Progenitor cell of endocrine pancreas (in vitro differentiated cells): Measurements from ENCODE around the gene DRAXIN. TPM values are rescaled to one million over a fixed set of nuclear protein-coding genes. Genes with fewer than 3 reads are reported as not detected.

Source experiments
- DNase-seq: peaks from one replicate; pipeline ENCODE4 v3.0.0; 2021; ENCODE audit warnings: low spot score; ENCODE audit not compliant: unreplicated experiment
- H3K27ac Mint-ChIP-seq: 2 replicates; pipeline ENCODE4 v1.8.0; 2021; ENCODE audit warnings: mild to moderate bottlenecking, moderate library complexity, mixed read lengths
- H3K27me3 Mint-ChIP-seq: 2 replicates; pipeline ENCODE4 v1.8.0; 2021; ENCODE audit warnings: mixed read lengths
- H3K36me3 Mint-ChIP-seq: 2 replicates; pipeline ENCODE4 v1.8.0; 2022; ENCODE audit warnings: mixed read lengths; ENCODE audit not compliant: insufficient read depth
- H3K4me1 Mint-ChIP-seq: 2 replicates; pipeline ENCODE4 v1.8.0; 2021; ENCODE audit warnings: low read depth, mixed read lengths
- H3K4me3 Mint-ChIP-seq: 2 replicates; pipeline ENCODE4 v1.8.0; 2021; ENCODE audit warnings: low read depth, mild to moderate bottlenecking, moderate library complexity, mixed read lengths
- H3K9me3 Mint-ChIP-seq: 2 replicates; pipeline ENCODE4 v1.8.0; 2021; ENCODE audit warnings: low read depth, mixed read lengths
- total RNA-seq: library from RNA; stranded (reverse); gene quantifications from 2 replicates; pipeline ENCODE4 v1.2.1, GENCODE V29; 2021
- TF ChIP-seq, protein P1 (sequence below): fragments of 200-600 bp; sonication (generic); IDR thresholded peaks from one replicate; pipeline ENCODE4 v1.5.0; 2021; ENCODE audit warnings: antibody characterized with exemption, mild to moderate bottlenecking; ENCODE audit not compliant: unreplicated experiment

DRAXIN gene
- total RNA-seq, 1 donor from 2014 or later: 2.8 TPM

DNA sequence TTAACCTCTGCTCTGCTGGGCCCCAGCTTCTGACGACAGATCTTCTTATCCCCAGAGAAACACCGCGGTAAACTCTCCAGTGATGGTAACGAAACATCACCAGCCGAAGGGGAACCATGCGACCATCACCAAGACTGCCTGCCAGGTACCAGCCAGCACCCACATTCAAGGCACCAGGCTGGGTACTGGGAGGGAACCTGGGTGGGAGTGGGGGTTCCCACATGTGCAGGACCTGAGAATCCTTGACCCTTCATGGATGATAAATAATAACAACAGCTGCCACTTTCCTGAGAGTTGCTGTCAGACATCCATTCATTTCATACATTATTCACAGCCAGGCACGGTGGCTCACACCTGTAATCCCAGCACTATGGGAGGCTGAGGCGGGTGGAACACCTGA is 20.8 kb downstream of the DRAXIN start:
- Mint-ChIP-seq H3K4me1 (no peaks in the 10 kb centered on the region), H3K9me3 (no peaks in the 10 kb centered on the region), H3K27me3 (peaks cover 4% of the 10 kb centered on the region), H3K4me3 (no peak overlapping the region), H3K36me3 (no peaks in the 10 kb centered on the region), H3K27ac (no peak overlapping the region)
- TF ChIP-seq, protein P1, sequence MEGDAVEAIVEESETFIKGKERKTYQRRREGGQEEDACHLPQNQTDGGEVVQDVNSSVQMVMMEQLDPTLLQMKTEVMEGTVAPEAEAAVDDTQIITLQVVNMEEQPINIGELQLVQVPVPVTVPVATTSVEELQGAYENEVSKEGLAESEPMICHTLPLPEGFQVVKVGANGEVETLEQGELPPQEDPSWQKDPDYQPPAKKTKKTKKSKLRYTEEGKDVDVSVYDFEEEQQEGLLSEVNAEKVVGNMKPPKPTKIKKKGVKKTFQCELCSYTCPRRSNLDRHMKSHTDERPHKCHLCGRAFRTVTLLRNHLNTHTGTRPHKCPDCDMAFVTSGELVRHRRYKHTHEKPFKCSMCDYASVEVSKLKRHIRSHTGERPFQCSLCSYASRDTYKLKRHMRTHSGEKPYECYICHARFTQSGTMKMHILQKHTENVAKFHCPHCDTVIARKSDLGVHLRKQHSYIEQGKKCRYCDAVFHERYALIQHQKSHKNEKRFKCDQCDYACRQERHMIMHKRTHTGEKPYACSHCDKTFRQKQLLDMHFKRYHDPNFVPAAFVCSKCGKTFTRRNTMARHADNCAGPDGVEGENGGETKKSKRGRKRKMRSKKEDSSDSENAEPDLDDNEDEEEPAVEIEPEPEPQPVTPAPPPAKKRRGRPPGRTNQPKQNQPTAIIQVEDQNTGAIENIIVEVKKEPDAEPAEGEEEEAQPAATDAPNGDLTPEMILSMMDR: no peak
- DNase-seq: no peak

DNA sequence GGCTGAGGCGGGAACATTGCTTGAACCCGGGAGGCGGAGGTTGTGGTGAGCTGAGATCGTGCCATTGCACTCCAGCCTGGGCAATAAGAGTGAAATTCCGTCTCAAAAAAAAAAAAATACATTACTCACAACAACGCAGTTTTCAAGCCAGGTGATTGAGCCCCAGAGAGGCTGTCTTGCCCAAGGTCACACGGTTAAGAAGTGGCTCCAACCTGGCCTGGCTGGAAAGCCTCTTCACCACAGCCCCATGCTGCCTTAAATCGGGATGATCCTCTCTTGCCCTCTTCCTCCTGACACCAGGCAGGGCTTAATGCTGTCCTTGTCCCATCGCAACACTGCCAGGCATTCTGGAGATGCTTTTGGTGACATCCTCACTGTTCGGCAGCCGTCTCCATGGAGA is 21.6 kb downstream of the DRAXIN start:
- no peaks in the 10 kb centered on the region for H3K4me1 Mint-ChIP-seq

DNA sequence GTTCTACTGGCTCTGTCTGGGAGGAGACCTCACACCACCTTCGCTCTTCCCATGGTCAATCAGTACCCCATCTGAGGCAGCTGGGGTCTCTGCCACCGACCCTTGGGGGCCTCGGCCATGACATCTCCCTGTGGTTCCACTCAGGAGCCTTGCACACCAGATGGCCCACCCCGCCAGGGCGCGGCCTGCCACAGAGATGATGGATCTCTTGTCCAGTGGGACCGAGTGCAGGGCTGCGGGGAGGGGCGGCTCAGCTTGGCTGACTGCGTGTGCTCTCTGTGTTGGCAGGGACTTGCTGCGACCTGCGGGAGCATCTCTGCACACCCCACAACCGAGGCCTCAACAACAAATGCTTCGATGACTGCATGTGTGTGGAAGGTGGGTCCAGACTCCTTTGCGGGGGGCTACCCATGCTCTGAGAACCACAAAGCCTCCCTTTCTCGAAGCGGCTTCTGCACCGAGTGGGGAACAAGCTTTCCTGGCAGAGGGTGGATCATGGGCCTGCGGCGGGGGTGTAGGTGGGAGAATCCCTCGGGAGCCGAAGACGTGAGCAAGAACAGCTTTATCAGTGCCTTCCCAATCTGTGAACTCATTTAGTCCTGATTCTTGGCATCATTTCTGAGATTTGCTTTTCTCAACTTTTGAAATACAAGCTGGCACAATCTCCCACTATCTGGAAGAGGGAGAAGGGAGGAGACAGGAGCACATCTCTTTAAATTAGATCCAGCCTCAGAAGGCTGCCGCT is 23.5 kb downstream of the DRAXIN start:
- Mint-ChIP-seq H3K36me3 (no peaks in the 10 kb centered on the region), H3K27ac (no peak overlapping the region), H3K9me3 (no peaks in the 10 kb centered on the region), H3K4me3 (no peak overlapping the region), H3K27me3 (peaks cover 18% of the 10 kb centered on the region), H3K4me1 (no peaks in the 10 kb centered on the region)
- TF ChIP-seq, protein P1: no peak
- DNase-seq: no peak

More for the DNA sequence above, 21.6 kb downstream of the DRAXIN start:
- Mint-ChIP-seq H3K27me3 (peaks cover 4% of the 10 kb centered on the region), H3K4me3 (no peak overlapping the region), H3K9me3 (no peaks in the 10 kb centered on the region), H3K36me3 (no peaks in the 10 kb centered on the region), H3K27ac (no peak overlapping the region)
- TF ChIP-seq, protein P1: no peak
- no peak for DNase-seq

DNA sequence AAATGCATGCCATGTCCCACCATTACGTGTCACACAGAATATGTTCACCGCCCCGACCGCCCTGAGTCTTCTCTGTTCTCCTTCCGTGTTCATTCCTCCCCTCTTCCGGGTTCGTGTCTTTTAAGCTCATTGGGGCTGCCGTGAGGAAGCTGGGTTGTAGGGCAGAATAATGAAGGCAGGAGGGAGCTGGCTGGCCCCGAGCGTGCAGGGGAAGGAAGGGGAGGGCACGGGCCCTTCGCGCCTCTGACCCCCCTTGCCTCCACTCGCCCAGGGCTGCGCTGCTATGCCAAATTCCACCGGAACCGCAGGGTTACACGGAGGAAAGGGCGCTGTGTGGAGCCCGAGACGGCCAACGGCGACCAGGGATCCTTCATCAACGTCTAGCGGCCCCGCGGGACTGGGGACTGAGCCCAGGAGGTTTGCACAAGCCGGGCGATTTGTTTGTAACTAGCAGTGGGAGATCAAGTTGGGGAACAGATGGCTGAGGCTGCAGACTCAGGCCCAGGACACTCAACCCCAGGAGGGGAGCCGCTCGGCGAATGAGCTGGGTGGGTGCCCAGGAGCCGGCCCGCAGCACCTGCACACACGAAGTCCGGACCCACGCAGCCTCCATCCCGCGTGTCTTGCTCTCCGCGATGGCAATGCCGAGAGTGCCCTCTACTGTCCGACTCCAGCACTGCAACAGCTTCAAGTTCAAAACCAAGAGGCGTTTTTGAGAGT is 28.0 kb downstream of the DRAXIN start:
- H3K36me3 Mint-ChIP-seq: no peaks in the 10 kb centered on the region
- H3K27me3 Mint-ChIP-seq: peaks cover 18% of the 10 kb centered on the region
- H3K4me3 Mint-ChIP-seq: peak overlapping the region; percentile 55
- TF ChIP-seq, protein P1: peak; percentile 96
- H3K4me1 Mint-ChIP-seq: no peaks in the 10 kb centered on the region
- no peaks in the 10 kb centered on the region for H3K9me3 Mint-ChIP-seq
- H3K27ac Mint-ChIP-seq: no peak overlapping the region
- peak; percentile 58 for DNase-seq

DNA sequence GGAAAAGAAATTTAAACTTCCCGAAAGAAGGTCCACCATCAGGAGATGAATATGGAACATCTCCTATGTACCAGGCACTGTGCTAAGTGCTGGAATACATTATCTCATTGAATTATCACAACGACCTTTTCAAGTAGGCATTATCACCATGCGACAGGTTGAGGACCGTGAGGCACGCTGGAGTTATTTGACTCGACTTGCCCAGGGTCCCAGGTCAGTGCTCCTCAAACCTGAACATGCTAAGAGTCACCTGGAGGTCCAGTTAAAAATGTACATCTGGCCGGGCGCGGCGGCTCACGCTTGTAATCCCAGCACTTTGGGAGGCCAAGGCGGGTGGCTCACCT is 28.5 kb downstream of the DRAXIN start:
- H3K4me1 Mint-ChIP-seq: no peaks in the 10 kb centered on the region
- H3K27me3 Mint-ChIP-seq: peaks cover 18% of the 10 kb centered on the region
- no peak overlapping the region for H3K27ac Mint-ChIP-seq
- no peaks in the 10 kb centered on the region for H3K9me3 Mint-ChIP-seq
- DNase-seq: no peak
- H3K36me3 Mint-ChIP-seq: no peaks in the 10 kb centered on the region
- no peak overlapping the region for H3K4me3 Mint-ChIP-seq
- TF ChIP-seq, protein P1: no peak
